ENCODE results near the gene PIEZO2.

- TF ChIP-seq CTCF (conservative IDR thresholded peaks at IDR 0.05; ENCODE audit: low read length) (no peak), EZH2phosphoT487 (IDR thresholded peaks at IDR 0.05; ENCODE audit: borderline replicate concordance) (no peak)
These were observed 443.6 kb downstream of the PIEZO2 start for GRCh38 chr18:10705786-10706185.
